HepG2 (cell line): ENCODE data around the gene TNFSF18. TPM values are rescaled to one million over a fixed set of nuclear protein-coding genes. Genes with fewer than 3 reads are reported as not detected.

Experiments
- ATAC-seq: fragments of 200-7000 bp; cut with Tn5 transposase; 3 replicates; pipeline ENCODE4 v1.9.1; 2020; ENCODE audit warnings: mild to moderate bottlenecking, moderate library complexity
- BruUV-seq: library from RNA; stranded (reverse); fragments of 400-500 nt; replicated peaks from 2 replicates; lab custom pipeline; 2021; lab: Mats Ljungman, UMichigan
- CTCF ChIA-PET: fragments of 300-600 bp; formaldehyde crosslinking; extraction: SDS; loops from one replicate; lab custom pipeline; 2021; ENCODE audit warnings: low total read pairs, inconsistent platforms, low intra/inter-chr PET ratio; lab: Yijun Ruan, JAX
- POLR2A ChIA-PET: fragments of 350-600 bp; sonication (Branson Sonifier 250); formaldehyde crosslinking; loops from one replicate; lab custom pipeline; 2020; ENCODE audit warnings: antibody characterized with exemption, inconsistent platforms; lab: Yijun Ruan, JAX
- DNase-seq: peaks from one replicate; pipeline ENCODE4 v3.0.0-alpha.2; 2015; ENCODE audit warnings: low spot score
- FAIRE-seq: peaks from 3 replicates; lab custom pipeline; 2011; peaks lifted over from hg19 to GRCh38; lab: Jason Lieb, UNC
- H2AFZ ChIP-seq: one replicate; pipeline ENCODE4 v1.6.1; 2011; ENCODE audit warnings: low read length, inconsistent platforms
- H3K27ac ChIP-seq: fragments of 300-600 bp; 3 replicates; pipeline ENCODE4 v1.8.0; 2011; ENCODE audit warnings: mixed run types, mild to moderate bottlenecking, mixed read lengths, low read length, inconsistent platforms; ENCODE audit not compliant: insufficient read depth; ENCODE audit errors: extremely low read length
- H3K27me3 ChIP-seq, 2 experiments: fragments of 200-600 bp in 1 of 2; 2 replicates in 1 of 2; 3 replicates in 1 of 2; pipeline versions ENCODE4 v1.6.0 to v1.8.0; 2011; ENCODE audit warnings: low read length in 2 of 2, mild to moderate bottlenecking in 2 of 2, moderate library complexity in 2 of 2, inconsistent platforms in 1 of 2; ENCODE audit not compliant: insufficient read depth in 2 of 2, control insufficient read depth in 1 of 2
- H3K36me3 ChIP-seq, 2 experiments: fragments of 200-600 bp in 1 of 2; replicated peaks in 1 of 2; 2 replicates in 1 of 2; 3 replicates in 1 of 2; pipeline versions ENCODE4 v1.5.1 to v1.8.0; 2011; ENCODE audit warnings: low read length in 2 of 2, inconsistent platforms in 1 of 2; ENCODE audit not compliant: insufficient read depth in 2 of 2, control insufficient read depth in 1 of 2
- H3K4me1 ChIP-seq: 2 replicates; pipeline ENCODE4 v1.5.1; 2012; ENCODE audit warnings: low read length, inconsistent platforms; ENCODE audit not compliant: insufficient read depth
- H3K4me2 ChIP-seq: 2 replicates; pipeline ENCODE4 v1.6.0; 2011; ENCODE audit warnings: low read depth, low read length, inconsistent platforms
- H3K4me3 ChIP-seq, 3 experiments: fragments of 200-600 bp in 1 of 3; sonication (generic), shearing (Covaris generic) in 1 of 3; replicated peaks in 1 of 3; 2 replicates each; pipeline ENCODE4 v1.5.1; 2011 to 2016; ENCODE audit warnings: low read length in 3 of 3, inconsistent platforms in 2 of 3, low read depth in 2 of 3, mild to moderate bottlenecking in 2 of 3, control low read depth in 1 of 3, mixed read lengths in 1 of 3; ENCODE audit not compliant: insufficient read depth in 1 of 3
- H3K79me2 ChIP-seq: one replicate; pipeline ENCODE4 v1.6.1; 2011; ENCODE audit warnings: low read length, inconsistent platforms; ENCODE audit not compliant: insufficient read depth
- H3K9ac ChIP-seq: 2 replicates; pipeline ENCODE4 v1.6.0; 2011; ENCODE audit warnings: mild to moderate bottlenecking, low read depth, low read length, inconsistent platforms; ENCODE audit not compliant: insufficient read depth
- H3K9me3 ChIP-seq: 2 replicates; pipeline ENCODE4 v1.5.1; 2012; ENCODE audit warnings: mild to moderate bottlenecking, low read length
- H4K20me1 ChIP-seq: 2 replicates; pipeline ENCODE4 v1.6.0; 2011; ENCODE audit warnings: inconsistent platforms, mild to moderate bottlenecking, low read length, moderate library complexity; ENCODE audit not compliant: insufficient read depth
- HOXA5 ChIP-seq: sonication (generic); formaldehyde crosslinking; IDR thresholded peaks from 2 replicates; pipeline ENCODE4 v1.4.0; 2020; ENCODE audit warnings: missing genetic modification reagents
- MIER3 ChIP-seq: IDR thresholded peaks from 2 replicates; pipeline ENCODE4 v1.6.1; 2016; ENCODE audit warnings: missing compliant biosample characterization, borderline replicate concordance
- PITX1 ChIP-seq: sonication (generic); formaldehyde crosslinking; IDR thresholded peaks from 2 replicates; pipeline ENCODE4 v1.5.1; 2020; ENCODE audit warnings: mild to moderate bottlenecking, missing genetic modification reagents
- SAP130 ChIP-seq: IDR thresholded peaks from 2 replicates; pipeline ENCODE4 v1.6.1; 2016; ENCODE audit warnings: low read depth
- SIX1 ChIP-seq: sonication (generic); formaldehyde crosslinking; IDR thresholded peaks from 2 replicates; pipeline ENCODE4 v1.4.0; 2020; ENCODE audit warnings: missing genetic modification reagents, borderline replicate concordance
- TBL1XR1 ChIP-seq: fragments of 150-350 bp; IDR thresholded peaks from 2 replicates; pipeline ENCODE4 v1.6.1; 2014; ENCODE audit warnings: borderline replicate concordance, low read length; ENCODE audit not compliant: partially characterized antibody
- THAP11 ChIP-seq: IDR thresholded peaks from 2 replicates; pipeline ENCODE4 v1.6.1; 2016; ENCODE audit warnings: missing biosample characterization, missing genetic modification reagents
- UBTF ChIP-seq: sonication (generic); formaldehyde crosslinking; IDR thresholded peaks from 2 replicates; pipeline ENCODE4 v1.4.0; 2020; ENCODE audit warnings: mild to moderate bottlenecking, missing genetic modification reagents
- ZBTB20 ChIP-seq: sonication (generic); formaldehyde crosslinking; IDR thresholded peaks from 2 replicates; pipeline ENCODE4 v1.8.1; 2023; ENCODE audit warnings: missing genetic modification reagents, low read depth, mild to moderate bottlenecking, borderline replicate concordance
- ZNF768 ChIP-seq: sonication (generic); formaldehyde crosslinking; IDR thresholded peaks from 2 replicates; pipeline ENCODE4 v1.4.0; 2020; ENCODE audit warnings: missing genetic modification reagents
- ZSCAN31 ChIP-seq: sonication (generic); formaldehyde crosslinking; IDR thresholded peaks from 2 replicates; pipeline ENCODE4 v1.5.0; 2020; ENCODE audit warnings: low read depth, mild to moderate bottlenecking, missing genetic modification reagents
- WGBS: methylation state at CpG from one replicate; pipeline ENCODE4 v1.1.6; 2017; ENCODE audit warnings: low lambda C conversion rate; 5-methylcytosine and 5-hydroxymethylcytosine counted together
- in situ Hi-C: cut with HindIII; loops from 2 replicates; pipeline ENCODE4 v1.10.0; 2017; ENCODE audit warnings: low pct_unique_long_range_greater_than_20kb; ENCODE audit not compliant: extremely low pct_ligation_motif_present
- intact Hi-C: fragments of 100-400 bp; cut with micrococcal nuclease; formaldehyde crosslinking; loops from one replicate; pipeline ENCODE4 v1.10.0; 2022; ENCODE audit not compliant: unreplicated experiment
- polyA plus RNA-seq, 8 experiments: library from polyadenylated mRNA; depleted of rRNA in 3 of 8; stranded (reverse) in 7 of 8; unstranded in 1 of 8; fragments of >200 nt; fragmentation: Illumina TruSeq in 4 of 8; extraction: Trizol in 4 of 8; gene quantifications; 2 replicates each; pipeline versions ENCODE4 v1.2.1 to v1.2.3, GENCODE V29; 2011 to 2016; ENCODE audit warnings: low read depth in 4 of 8, missing spikeins in 1 of 8, mixed read lengths in 1 of 8; ENCODE audit not compliant: insufficient read depth in 1 of 8
- total RNA-seq, 5 experiments: library from RNA; depleted of rRNA; stranded (reverse); fragments of >200 nt; fragmentation: Illumina TruSeq; extraction: Trizol; gene quantifications; 2 replicates each; pipeline ENCODE4 v1.2.3, GENCODE V29; 2016; ENCODE audit warnings: low read depth in 1 of 5
- TF ChIP-seq, protein P1 (sequence below): sonication (generic); formaldehyde crosslinking; IDR thresholded peaks from 2 replicates; pipeline ENCODE4 v1.4.0; 2020; ENCODE audit warnings: missing genetic modification reagents

The TNFSF18 gene
- total and polyA plus RNA-seq, 2 of the 13 experiments (the other 11 are each of a cell fraction or from before 2014, with no cell fraction given) = not detected

- no peak for TF ChIP-seq TBL1XR1
- no peak for TF ChIP-seq SAP130 (CRISPR knock-in tag)
- TF ChIP-seq UBTF (CRISPR knock-in tag) = no peak
- TF ChIP-seq, protein P1, sequence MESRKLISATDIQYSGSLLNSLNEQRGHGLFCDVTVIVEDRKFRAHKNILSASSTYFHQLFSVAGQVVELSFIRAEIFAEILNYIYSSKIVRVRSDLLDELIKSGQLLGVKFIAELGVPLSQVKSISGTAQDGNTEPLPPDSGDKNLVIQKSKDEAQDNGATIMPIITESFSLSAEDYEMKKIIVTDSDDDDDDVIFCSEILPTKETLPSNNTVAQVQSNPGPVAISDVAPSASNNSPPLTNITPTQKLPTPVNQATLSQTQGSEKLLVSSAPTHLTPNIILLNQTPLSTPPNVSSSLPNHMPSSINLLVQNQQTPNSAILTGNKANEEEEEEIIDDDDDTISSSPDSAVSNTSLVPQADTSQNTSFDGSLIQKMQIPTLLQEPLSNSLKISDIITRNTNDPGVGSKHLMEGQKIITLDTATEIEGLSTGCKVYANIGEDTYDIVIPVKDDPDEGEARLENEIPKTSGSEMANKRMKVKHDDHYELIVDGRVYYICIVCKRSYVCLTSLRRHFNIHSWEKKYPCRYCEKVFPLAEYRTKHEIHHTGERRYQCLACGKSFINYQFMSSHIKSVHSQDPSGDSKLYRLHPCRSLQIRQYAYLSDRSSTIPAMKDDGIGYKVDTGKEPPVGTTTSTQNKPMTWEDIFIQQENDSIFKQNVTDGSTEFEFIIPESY = no peak
- TF ChIP-seq ZBTB20 = no peak
- TF ChIP-seq ZNF768 (CRISPR knock-in tag) = no peak
- no peak for TF ChIP-seq PITX1 (CRISPR knock-in tag)
- no peak for TF ChIP-seq MIER3 (CRISPR knock-in tag)
- no peak for TF ChIP-seq HOXA5 (CRISPR knock-in tag)
- no peak for TF ChIP-seq SIX1 (CRISPR knock-in tag)
- TF ChIP-seq ZSCAN31 (CRISPR knock-in tag) = no peak
- no peak for TF ChIP-seq THAP11 (CRISPR knock-in tag)
- Histone ChIP-seq H2AFZ (no peak overlapping the region), H3K4me2 (no peak overlapping the region), H3K4me3 (no peak overlapping the region), H3K4me1 (no peaks in the 10 kb centered on the region), H3K27me3 (no peaks in the 10 kb centered on the region), H3K9ac (no peak overlapping the region), H3K36me3 (no peaks in the 10 kb centered on the region), H3K9me3 (no peaks in the 10 kb centered on the region), H3K27ac (no peak overlapping the region), H3K79me2 (no peaks in the 10 kb centered on the region), H4K20me1 (no peaks in the 10 kb centered on the region)
- ATAC-seq (no peak), FAIRE-seq (no peak), DNase-seq (no peak)
- intact Hi-C loops (no loop called here), in situ Hi-C loops (no loop called here)
- CTCF ChIA-PET = no interaction called here
- 21% methylated on average over 1 of the region's 1 CpG for WGBS
- no TSS peak for BruUV-seq
- POLR2A ChIA-PET = no interaction called here
These were observed 46.3 kb upstream of the TNFSF18 start for GRCh38 chr1:173097001-173097400.
